ENCODE measurements around the gene RNF151. TPM values are rescaled to one million over a fixed set of nuclear protein-coding genes. Genes with fewer than 3 reads are reported as not detected.

Gene RNF151
- total and polyA plus RNA-seq, 11 donors: not detected

DNA sequence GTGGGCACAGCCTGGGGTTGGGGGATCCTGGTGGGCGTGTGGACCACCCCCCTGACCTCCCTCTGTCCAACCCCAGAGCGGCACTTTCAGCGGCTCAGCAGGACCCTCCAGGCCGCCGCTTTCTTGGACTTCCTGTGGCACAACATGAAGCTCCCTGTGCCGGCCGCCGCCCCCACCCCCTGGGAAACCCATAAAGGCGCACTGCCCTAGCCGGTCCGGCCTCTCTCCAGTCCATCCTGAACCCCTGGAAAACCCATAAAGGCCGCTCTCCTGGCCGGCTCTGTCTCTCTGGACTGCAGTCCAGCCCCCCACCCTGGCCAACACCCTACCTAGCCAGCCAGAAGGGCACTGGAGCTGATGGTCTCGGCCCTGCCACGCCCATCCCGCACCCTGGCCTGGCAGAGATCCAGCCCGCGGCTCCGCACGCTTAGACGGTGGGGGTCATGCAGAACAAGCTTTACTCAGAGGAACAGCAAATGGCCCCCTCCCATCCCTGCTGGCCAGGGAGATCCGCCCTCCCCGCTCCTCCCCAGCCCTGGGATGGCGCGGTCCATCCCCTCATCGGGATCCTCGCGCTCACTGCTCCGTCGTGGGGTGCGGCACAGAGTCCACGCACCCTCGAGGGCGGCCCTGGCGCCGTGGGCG is 11.9 kb downstream of the RNF151 start:
- WGBS, 4 donors: 75 to 83% (median 76%) methylated on average over 15 to 37 of the region's 37 CpGs
- intact Hi-C loops (cut with DNase I): no loop called here
- Histone ChIP-seq H3K4me1 (peaks cover 0 to 33% (median 11%) of the 10 kb centered on the region in 12 donors), H3K9me3 (no peaks in the 10 kb centered on the region), H3K27ac (no peak overlapping the region), H3K36me3 (peaks cover 4 to 49% (median 41%) of the 10 kb centered on the region in 9 donors), H3K4me3 (no peak overlapping the region), H3K27me3 (peaks cover 7 to 87% (median 36%) of the 10 kb centered on the region in 9 donors)
- ATAC-seq (no peak), DNase-seq (no peak)
- TF ChIP-seq, protein P1, sequence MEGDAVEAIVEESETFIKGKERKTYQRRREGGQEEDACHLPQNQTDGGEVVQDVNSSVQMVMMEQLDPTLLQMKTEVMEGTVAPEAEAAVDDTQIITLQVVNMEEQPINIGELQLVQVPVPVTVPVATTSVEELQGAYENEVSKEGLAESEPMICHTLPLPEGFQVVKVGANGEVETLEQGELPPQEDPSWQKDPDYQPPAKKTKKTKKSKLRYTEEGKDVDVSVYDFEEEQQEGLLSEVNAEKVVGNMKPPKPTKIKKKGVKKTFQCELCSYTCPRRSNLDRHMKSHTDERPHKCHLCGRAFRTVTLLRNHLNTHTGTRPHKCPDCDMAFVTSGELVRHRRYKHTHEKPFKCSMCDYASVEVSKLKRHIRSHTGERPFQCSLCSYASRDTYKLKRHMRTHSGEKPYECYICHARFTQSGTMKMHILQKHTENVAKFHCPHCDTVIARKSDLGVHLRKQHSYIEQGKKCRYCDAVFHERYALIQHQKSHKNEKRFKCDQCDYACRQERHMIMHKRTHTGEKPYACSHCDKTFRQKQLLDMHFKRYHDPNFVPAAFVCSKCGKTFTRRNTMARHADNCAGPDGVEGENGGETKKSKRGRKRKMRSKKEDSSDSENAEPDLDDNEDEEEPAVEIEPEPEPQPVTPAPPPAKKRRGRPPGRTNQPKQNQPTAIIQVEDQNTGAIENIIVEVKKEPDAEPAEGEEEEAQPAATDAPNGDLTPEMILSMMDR (IDR thresholded peaks at IDR 0.05): no peak

DNA sequence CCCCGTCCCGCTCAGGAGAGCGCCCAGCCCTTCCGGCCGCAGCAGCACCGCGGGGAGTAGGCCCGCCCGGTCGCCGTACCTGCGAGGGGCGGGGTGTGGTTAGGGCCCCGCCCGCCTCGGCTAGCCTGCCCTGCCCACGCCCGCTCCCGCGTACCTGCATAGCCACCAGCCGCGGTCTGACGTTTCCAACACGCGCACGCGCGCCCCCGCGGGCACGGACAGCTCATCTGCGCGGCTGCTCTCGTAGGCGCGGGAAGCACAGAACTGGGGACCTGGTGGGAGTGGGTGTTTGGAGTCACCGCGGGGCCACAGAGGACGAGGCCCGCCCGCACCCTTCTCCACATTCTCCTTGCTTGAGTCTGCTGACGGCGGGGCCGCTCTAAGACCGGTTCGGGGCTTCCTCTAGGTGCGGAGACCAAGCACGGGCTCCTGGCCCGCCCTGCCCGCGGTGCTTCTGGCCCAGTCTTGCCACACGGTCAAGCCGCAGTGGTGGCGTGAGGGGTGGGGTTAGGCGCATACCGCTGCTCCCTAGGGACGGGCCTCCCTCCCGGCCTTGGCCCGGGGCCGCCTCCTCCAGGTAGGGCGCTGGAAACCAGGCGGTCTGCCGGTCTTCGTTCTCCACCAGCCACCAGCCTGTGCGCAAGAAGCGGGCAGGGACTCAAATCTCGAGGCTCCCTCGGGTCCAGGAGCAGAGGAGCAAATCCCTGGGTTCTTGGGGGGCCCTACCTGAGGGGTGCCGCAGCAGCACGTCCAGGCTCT is 12.8 kb downstream of the RNF151 start:
- H3K27me3 ChIP-seq: peaks cover 7 to 83% (median 36%) of the 10 kb centered on the region in 9 donors
- H3K36me3 ChIP-seq: peaks cover 4 to 44% (median 39%) of the 10 kb centered on the region in 9 donors
- ATAC-seq (no peak), DNase-seq (no peak)
- 15 to 27% (median 19%) methylated on average over 20 to 70 of the region's 70 CpGs for WGBS, 4 donors
- TF ChIP-seq, protein P1 (IDR thresholded peaks at IDR 0.05): no peak
- no peak for TF ChIP-seq POLR2A (IDR thresholded peaks at IDR 0.05)
- intact Hi-C loops (cut with DNase I): no loop called here
- H3K9me3 ChIP-seq: no peaks in the 10 kb centered on the region
- H3K4me1 ChIP-seq: peaks cover 0 to 32% (median 11%) of the 10 kb centered on the region in 12 donors
- H3K27ac ChIP-seq: no peak overlapping the region
- H3K4me3 ChIP-seq: no peak overlapping the region

DNA sequence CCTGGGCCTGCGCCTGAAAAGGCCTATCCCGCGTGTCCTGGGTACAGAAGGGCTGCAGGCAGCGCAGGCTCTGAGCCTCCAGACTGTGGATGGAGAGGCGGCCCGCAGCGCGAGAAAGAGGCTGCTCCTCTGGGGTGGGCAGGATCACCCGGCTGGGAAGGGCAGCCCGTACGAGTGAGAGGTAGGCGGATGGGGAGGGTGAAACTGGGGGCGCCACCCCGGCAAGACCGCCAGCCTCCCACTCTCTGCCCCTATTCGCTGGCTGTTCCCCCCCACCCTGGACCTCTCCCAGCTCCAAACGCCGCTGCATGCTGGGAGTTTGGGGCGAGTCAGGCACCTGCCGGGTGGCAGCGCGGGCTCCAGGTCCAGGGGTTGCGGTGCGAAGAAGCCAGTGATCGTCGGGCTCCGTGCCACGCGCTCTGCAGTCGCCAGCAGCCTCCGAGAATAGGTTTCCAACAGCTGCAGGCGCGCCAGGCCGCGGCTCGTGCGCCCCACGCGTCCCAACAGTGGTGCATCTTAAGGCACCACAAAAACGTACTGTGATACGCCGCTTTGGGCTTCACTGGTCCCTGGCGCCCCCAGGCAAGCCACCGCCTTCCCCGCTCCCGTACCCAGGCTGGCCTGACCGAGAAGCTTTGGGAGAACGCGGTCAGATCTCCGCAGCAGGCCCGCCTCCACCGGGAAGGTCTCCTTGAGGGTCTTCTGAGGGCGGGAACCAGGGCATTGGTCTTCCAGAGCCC is 13.5 kb downstream of the RNF151 start:
- peaks cover 7 to 76% (median 36%) of the 10 kb centered on the region in 9 donors for H3K27me3 ChIP-seq
- no peak overlapping the region for H3K27ac ChIP-seq
- 3 to 7% (median 4%) methylated on average over 17 to 53 of the region's 53 CpGs for WGBS, 4 donors
- H3K9me3 ChIP-seq: no peaks in the 10 kb centered on the region
- intact Hi-C loops (cut with DNase I): no loop called here
- no peak for TF ChIP-seq POLR2A (IDR thresholded peaks at IDR 0.05)
- TF ChIP-seq, protein P1 (IDR thresholded peaks at IDR 0.05): no peak
- DNase-seq (peak in 1 of 5 donors; percentile 63), ATAC-seq (no peak)
- H3K4me3 ChIP-seq: no peak overlapping the region
- H3K36me3 ChIP-seq: peaks cover 4 to 39% (median 32%) of the 10 kb centered on the region in 9 donors
- H3K4me1 ChIP-seq: peaks cover 3 to 39% (median 17%) of the 10 kb centered on the region in 12 donors

DNA sequence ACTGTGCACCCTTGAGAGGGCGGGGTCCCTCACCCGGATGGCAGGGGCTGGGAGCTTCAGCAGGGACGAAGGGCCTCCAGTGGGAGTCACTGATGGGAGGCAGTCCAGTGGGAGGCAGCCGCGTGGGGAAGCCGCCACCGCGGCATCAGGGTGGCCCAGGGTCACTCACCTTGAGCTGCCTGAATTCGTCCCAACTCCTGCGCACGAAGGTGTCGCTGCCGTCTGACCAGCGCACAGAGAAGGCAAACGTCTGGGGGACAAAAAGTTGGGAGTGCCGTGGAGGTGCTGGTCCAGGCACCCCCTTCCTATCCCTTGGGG is 14.1 kb downstream of the RNF151 start:
- peaks cover 4 to 39% (median 30%) of the 10 kb centered on the region in 9 donors for H3K36me3 ChIP-seq
- no peak overlapping the region for H3K27ac ChIP-seq
- DNase-seq (no peak), ATAC-seq (no peak)
- no peak overlapping the region for H3K4me3 ChIP-seq
- TF ChIP-seq, protein P1 (IDR thresholded peaks at IDR 0.05): no peak
- no peak for TF ChIP-seq POLR2A (IDR thresholded peaks at IDR 0.05)
- H3K27me3 ChIP-seq: peaks cover 7 to 70% (median 36%) of the 10 kb centered on the region in 9 donors
- WGBS, 4 donors: 23 to 28% (median 23%) methylated on average over 15 to 16 of the region's 16 CpGs
- no peaks in the 10 kb centered on the region for H3K9me3 ChIP-seq
- H3K4me1 ChIP-seq: peaks cover 3 to 43% (median 20%) of the 10 kb centered on the region in 12 donors
- intact Hi-C loops (cut with DNase I): no loop called here

All from heart left ventricle (tissue), 16 donors.